ENCODE measurements around the gene CCDC197. TPM values are rescaled to one million over a fixed set of nuclear protein-coding genes. Genes with fewer than 3 reads are reported as not detected.

Gene CCDC197
- total RNA-seq, 2 donors from 2014 or later = not detected

DNA sequence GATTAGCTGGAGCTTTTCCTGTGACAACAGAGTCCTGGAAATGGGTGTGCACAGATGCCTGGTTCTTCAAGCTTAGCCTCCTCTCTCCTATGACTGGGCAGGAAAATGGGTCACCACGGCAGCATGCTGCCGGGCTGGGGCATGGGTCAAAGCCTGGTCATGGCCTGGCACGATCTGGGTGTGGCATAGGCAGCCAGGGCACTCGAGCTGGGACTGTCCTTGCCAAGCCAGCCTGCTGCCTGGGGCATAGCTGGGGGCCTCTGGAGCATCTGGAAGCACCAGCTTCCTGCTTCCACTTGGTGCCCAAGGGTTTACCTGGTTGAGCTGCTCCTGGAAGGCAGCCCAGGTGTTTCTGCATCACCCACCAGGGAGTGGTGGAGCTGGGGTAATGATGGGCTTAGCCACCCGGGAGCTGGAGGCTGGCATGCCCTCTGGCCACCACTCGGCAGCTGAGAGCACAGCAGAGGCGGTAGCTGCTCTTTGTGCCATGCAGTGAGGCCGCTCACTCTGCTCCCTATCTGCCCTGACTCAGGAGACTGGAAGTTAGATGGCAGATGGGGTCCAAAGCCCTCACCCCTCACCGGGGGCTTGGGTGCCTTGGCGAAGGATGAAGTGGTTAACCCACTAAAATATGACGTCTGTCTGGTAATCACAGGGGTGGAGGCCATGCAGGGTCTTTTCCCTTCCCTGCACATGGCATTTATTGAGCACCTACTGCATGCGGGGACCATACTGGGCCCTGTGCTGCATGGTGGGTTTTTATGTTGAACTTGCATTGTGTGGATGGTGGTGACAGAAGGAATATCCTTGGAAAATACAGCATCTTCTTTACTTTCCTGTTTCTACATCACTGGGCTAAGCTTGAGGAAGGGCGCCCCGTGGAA is 30.7 kb downstream of the CCDC197 start:
- no peak for ATAC-seq
- DNase-seq = no peak

GRCh38 chr14:94028450-94028826 is 31.3 kb downstream of the CCDC197 start:
- WGBS, 2 donors = 75 to 83% methylated on average over 4 of the region's 4 CpGs
- H3K4me1 ChIP-seq = peaks cover 13% of the 10 kb centered on the region
- H3K27ac ChIP-seq = no peak overlapping the region
- no peak for DNase-seq
- TF ChIP-seq, protein P1, sequence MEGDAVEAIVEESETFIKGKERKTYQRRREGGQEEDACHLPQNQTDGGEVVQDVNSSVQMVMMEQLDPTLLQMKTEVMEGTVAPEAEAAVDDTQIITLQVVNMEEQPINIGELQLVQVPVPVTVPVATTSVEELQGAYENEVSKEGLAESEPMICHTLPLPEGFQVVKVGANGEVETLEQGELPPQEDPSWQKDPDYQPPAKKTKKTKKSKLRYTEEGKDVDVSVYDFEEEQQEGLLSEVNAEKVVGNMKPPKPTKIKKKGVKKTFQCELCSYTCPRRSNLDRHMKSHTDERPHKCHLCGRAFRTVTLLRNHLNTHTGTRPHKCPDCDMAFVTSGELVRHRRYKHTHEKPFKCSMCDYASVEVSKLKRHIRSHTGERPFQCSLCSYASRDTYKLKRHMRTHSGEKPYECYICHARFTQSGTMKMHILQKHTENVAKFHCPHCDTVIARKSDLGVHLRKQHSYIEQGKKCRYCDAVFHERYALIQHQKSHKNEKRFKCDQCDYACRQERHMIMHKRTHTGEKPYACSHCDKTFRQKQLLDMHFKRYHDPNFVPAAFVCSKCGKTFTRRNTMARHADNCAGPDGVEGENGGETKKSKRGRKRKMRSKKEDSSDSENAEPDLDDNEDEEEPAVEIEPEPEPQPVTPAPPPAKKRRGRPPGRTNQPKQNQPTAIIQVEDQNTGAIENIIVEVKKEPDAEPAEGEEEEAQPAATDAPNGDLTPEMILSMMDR (IDR thresholded peaks at IDR 0.05) = no peak
- no peak for TF ChIP-seq POLR2A (IDR thresholded peaks at IDR 0.05)
- H3K9me3 ChIP-seq = no peaks in the 10 kb centered on the region
- H3K27me3 ChIP-seq = no peaks in the 10 kb centered on the region
- no peak for ATAC-seq
- no peak overlapping the region for H3K4me3 ChIP-seq
- H3K36me3 ChIP-seq (replicated peaks in 1 of 2; ENCODE audit: insufficient read depth in 1 of 2, low read depth in 2 of 2) = no peaks in the 10 kb centered on the region
- intact Hi-C loops (cut with DNase I) = no loop called here

More for the DNA sequence above, 30.7 kb downstream of the CCDC197 start:
- 82 to 94% methylated on average over 4 to 14 of the region's 14 CpGs for WGBS, 2 donors
- TF ChIP-seq, protein P1 (IDR thresholded peaks at IDR 0.05) = no peak
- TF ChIP-seq POLR2A (IDR thresholded peaks at IDR 0.05) = no peak
- Histone ChIP-seq H3K36me3 (replicated peaks in 1 of 2; ENCODE audit: insufficient read depth in 1 of 2, low read depth in 2 of 2) (no peaks in the 10 kb centered on the region), H3K9me3 (no peaks in the 10 kb centered on the region), H3K4me1 (peaks cover 13% of the 10 kb centered on the region), H3K4me3 (no peak overlapping the region), H3K27ac (no peak overlapping the region), H3K27me3 (no peaks in the 10 kb centered on the region)
- intact Hi-C loops (cut with DNase I) = no loop called here

DNA sequence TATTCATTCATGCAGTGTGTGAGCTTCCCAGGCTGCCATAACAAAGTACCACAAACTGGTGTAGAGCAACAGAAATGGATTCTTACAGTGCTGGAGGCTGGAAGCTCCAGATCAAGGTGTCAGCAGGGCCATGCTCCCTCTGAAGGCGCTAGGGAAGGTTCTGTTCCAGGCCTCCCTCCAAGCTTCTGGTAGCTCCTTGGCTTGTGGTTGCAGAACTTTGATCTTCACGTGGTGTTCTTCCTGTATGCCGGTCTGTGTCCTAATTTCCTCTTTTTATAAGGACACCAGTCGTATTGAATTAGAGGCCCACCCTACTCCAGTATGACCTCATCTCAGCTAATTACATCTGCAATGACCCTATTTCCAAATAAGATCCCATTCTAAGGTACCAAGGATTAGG is 32.2 kb downstream of the CCDC197 start:
- Histone ChIP-seq H3K4me1 (peaks cover 13% of the 10 kb centered on the region), H3K9me3 (no peaks in the 10 kb centered on the region), H3K27me3 (no peaks in the 10 kb centered on the region), H3K27ac (no peak overlapping the region), H3K4me3 (no peak overlapping the region), H3K36me3 (replicated peaks in 1 of 2; ENCODE audit: insufficient read depth in 1 of 2, low read depth in 2 of 2) (no peaks in the 10 kb centered on the region)
- WGBS, 2 donors = 69 to 86% methylated on average over 4 of the region's 4 CpGs
- DNase-seq (peak in 1 of 4 donors; percentile 31), ATAC-seq (no peak)
- TF ChIP-seq POLR2A (IDR thresholded peaks at IDR 0.05) = no peak
- TF ChIP-seq, protein P1 (IDR thresholded peaks at IDR 0.05) = no peak
- intact Hi-C loops (cut with DNase I) = no loop called here

DNA sequence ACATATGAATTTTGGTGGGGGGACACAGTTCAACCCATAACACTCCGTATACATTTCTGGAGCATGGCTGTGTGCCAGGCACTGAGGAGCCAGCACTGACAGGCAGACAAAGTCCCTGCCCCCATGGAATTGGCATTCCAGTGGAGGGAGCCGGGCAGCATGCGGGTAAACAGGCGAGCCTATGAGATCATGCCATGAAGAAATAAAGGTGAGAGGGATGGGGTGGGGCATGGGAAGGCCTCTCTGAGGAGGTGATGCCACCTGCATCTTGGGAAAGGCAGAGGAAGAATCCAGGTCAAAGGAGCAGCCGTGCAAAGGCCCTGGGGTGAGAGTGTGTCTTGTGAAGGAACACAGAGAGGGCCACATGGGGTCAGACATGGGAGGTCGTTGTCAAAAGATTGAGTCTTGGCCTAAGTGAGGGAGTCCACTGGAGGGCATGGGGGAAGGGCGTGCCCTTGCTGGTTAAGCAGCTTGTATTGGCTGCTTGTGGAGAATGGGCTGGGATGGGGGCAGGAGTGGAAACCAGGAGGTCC is 32.6 kb downstream of the CCDC197 start:
- no peak for ATAC-seq
- 84 to 87% methylated on average over 7 of the region's 7 CpGs for WGBS, 2 donors
- Histone ChIP-seq H3K27me3 (no peaks in the 10 kb centered on the region), H3K9me3 (no peaks in the 10 kb centered on the region), H3K36me3 (replicated peaks in 1 of 2; ENCODE audit: insufficient read depth in 1 of 2, low read depth in 2 of 2) (no peaks in the 10 kb centered on the region), H3K27ac (no peak overlapping the region), H3K4me3 (no peak overlapping the region), H3K4me1 (peaks cover 13% of the 10 kb centered on the region)
- intact Hi-C loops (cut with DNase I) = loop anchor here (5.0 kb wide), 1 partner anchor 108 kb away; no protein-coding TSS in a partner anchor
- no peak for DNase-seq
- TF ChIP-seq POLR2A (IDR thresholded peaks at IDR 0.05) = no peak
- TF ChIP-seq, protein P1 (IDR thresholded peaks at IDR 0.05) = no peak

Data from body of pancreas (tissue), 4 donors.